Endodermal cell (in vitro differentiated cells): ENCODE results near the gene ZFYVE28. TPM values are rescaled to one million over a fixed set of nuclear protein-coding genes. Genes with fewer than 3 reads are reported as not detected.
A peak's percentile ranks its signal among the peaks of the same experiment; 100 is the strongest.

Experiments used
- DNase-seq: peaks from one replicate; pipeline ENCODE4 v3.0.0-alpha.2; 2017
- H3K27ac ChIP-seq: 2 replicates; pipeline ENCODE4 v1.5.1; 2013; ENCODE audit warnings: mild to moderate bottlenecking, low read depth, low read length, moderate library complexity
- H3K27me3 ChIP-seq: 2 replicates; pipeline ENCODE4 v1.6.1; 2013; ENCODE audit warnings: mild to moderate bottlenecking, low read length, moderate library complexity; ENCODE audit not compliant: insufficient read depth, control insufficient read depth, poor library complexity, severe bottlenecking
- H3K36me3 ChIP-seq: 2 replicates; pipeline ENCODE4 v1.7.0; 2013; ENCODE audit warnings: mild to moderate bottlenecking, low read length, moderate library complexity; ENCODE audit not compliant: control insufficient read depth, insufficient read depth
- H3K4me1 ChIP-seq: one replicate; pipeline ENCODE4 v1.7.0; 2013; ENCODE audit warnings: low read length; ENCODE audit not compliant: control insufficient read depth, insufficient read depth
- H3K4me3 ChIP-seq: 2 replicates; pipeline ENCODE4 v1.5.1; 2013; ENCODE audit warnings: mild to moderate bottlenecking, low read length, moderate library complexity
- H3K9ac ChIP-seq: 2 replicates; pipeline ENCODE4 v1.6.1; 2013; ENCODE audit warnings: mild to moderate bottlenecking, low read length, moderate library complexity; ENCODE audit not compliant: poor library complexity, severe bottlenecking; ENCODE audit errors: extremely low read depth
- H3K9me3 ChIP-seq: 2 replicates; pipeline ENCODE4 v1.6.1; 2013; ENCODE audit warnings: mild to moderate bottlenecking, low read length, moderate library complexity; ENCODE audit not compliant: control insufficient read depth
- H3K27ac Mint-ChIP-seq: 2 replicates; pipeline ENCODE4 v1.8.0; 2020; ENCODE audit warnings: mixed read lengths
- H3K27me3 Mint-ChIP-seq: 2 replicates; pipeline ENCODE4 v1.8.0; 2021; ENCODE audit warnings: mild to moderate bottlenecking, mixed read lengths; ENCODE audit not compliant: insufficient read depth
- H3K36me3 Mint-ChIP-seq: 2 replicates; pipeline ENCODE4 v1.8.0; 2020; ENCODE audit warnings: low read depth, mixed read lengths
- H3K4me1 Mint-ChIP-seq: 2 replicates; pipeline ENCODE4 v1.8.0; 2020; ENCODE audit warnings: mixed read lengths
- H3K4me3 Mint-ChIP-seq: 2 replicates; pipeline ENCODE4 v1.8.0; 2020; ENCODE audit warnings: mild to moderate bottlenecking, moderate library complexity, mixed read lengths
- H3K9me3 Mint-ChIP-seq: 2 replicates; pipeline ENCODE4 v1.8.0; 2020; ENCODE audit warnings: mild to moderate bottlenecking, mixed read lengths
- WGBS, 2 experiments: methylation state at CpG; one replicate each; pipeline versions ENCODE4 v1.1.5 to v1.1.7; 2013; ENCODE audit warnings: missing lambda C conversion rate in 2 of 2, mixed read lengths in 1 of 2; ENCODE audit not compliant: insufficient coverage in 1 of 2, insufficient read length in 1 of 2; 5-methylcytosine and 5-hydroxymethylcytosine counted together
- total RNA-seq, 2 donors: library from RNA; stranded (reverse); fragmentation: NEBNext Ultra II Directional in 1 of 2; extraction: Animal tissue kit (Norgen Biotek cat#: 25700) in 1 of 2; gene quantifications; 2 replicates in 1 of 2; 3 replicates in 1 of 2; pipeline ENCODE4 v1.2.1, GENCODE V29; 2021
- TF ChIP-seq, protein P1 (sequence below): fragments of 200-600 bp; sonication (generic); conservative IDR thresholded peaks from 2 replicates; pipeline ENCODE4 v1.5.0; 2021; ENCODE audit warnings: antibody characterized with exemption, mild to moderate bottlenecking

The ZFYVE28 gene
- total RNA-seq, 2 donors from 2014 or later = 0.73 to 1.6 TPM

- Mint-ChIP-seq H3K4me3 (no peak overlapping the region), H3K4me1 (peaks cover 7% of the 10 kb centered on the region), H3K27me3 (no peaks in the 10 kb centered on the region), H3K36me3 (peaks cover 9% of the 10 kb centered on the region), H3K9me3 (peaks cover 19% of the 10 kb centered on the region), H3K27ac (no peak overlapping the region)
- Histone ChIP-seq H3K4me3 (no peak overlapping the region), H3K36me3 (peaks cover 11% of the 10 kb centered on the region), H3K9ac (no peak overlapping the region), H3K27ac (no peak overlapping the region), H3K4me1 (no peaks in the 10 kb centered on the region), H3K27me3 (no peaks in the 10 kb centered on the region), H3K9me3 (peaks cover 18% of the 10 kb centered on the region)
- TF ChIP-seq, protein P1, sequence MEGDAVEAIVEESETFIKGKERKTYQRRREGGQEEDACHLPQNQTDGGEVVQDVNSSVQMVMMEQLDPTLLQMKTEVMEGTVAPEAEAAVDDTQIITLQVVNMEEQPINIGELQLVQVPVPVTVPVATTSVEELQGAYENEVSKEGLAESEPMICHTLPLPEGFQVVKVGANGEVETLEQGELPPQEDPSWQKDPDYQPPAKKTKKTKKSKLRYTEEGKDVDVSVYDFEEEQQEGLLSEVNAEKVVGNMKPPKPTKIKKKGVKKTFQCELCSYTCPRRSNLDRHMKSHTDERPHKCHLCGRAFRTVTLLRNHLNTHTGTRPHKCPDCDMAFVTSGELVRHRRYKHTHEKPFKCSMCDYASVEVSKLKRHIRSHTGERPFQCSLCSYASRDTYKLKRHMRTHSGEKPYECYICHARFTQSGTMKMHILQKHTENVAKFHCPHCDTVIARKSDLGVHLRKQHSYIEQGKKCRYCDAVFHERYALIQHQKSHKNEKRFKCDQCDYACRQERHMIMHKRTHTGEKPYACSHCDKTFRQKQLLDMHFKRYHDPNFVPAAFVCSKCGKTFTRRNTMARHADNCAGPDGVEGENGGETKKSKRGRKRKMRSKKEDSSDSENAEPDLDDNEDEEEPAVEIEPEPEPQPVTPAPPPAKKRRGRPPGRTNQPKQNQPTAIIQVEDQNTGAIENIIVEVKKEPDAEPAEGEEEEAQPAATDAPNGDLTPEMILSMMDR = no peak
- no peak for DNase-seq
- 94 to 97% methylated on average over 15 to 19 of the region's 19 CpGs for WGBS, 2 experiments
These were observed 171.9 kb downstream of the ZFYVE28 start for GRCh38 chr4:2246384-2247127.

DNA sequence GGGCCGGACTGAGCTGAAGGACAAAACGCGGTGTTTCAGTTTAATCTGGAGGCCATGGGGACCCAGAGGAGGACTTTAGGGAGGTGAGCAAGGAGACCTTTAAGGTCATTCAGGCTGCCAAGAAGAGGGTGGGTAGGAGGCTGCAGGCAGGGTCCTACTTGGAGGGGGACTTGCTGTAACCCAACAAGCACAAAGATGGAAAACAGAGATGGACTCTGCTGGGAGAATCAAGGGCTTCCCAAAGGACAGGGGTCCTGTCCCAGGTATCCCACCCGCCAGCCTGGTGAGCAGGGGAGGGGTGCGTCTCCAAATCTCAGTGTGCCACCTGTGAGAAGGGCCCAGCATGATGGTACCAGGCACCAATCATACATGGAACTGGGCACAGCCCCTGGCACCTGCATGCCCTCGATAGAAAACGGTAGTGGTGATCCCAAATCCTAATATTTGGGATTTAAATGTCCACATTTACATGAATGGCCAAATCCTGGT lies 172.6 kb downstream of the ZFYVE28 start:
- peaks cover 11% of the 10 kb centered on the region for H3K36me3 ChIP-seq
- Mint-ChIP-seq H3K9me3 (peaks cover 19% of the 10 kb centered on the region), H3K4me3 (no peak overlapping the region), H3K4me1 (peaks cover 9% of the 10 kb centered on the region), H3K27me3 (no peaks in the 10 kb centered on the region), H3K27ac (no peak overlapping the region), H3K36me3 (peaks cover 9% of the 10 kb centered on the region)
- DNase-seq = no peak
- no peak overlapping the region for H3K27ac ChIP-seq
- H3K27me3 ChIP-seq = no peaks in the 10 kb centered on the region
- H3K9me3 ChIP-seq = peaks cover 18% of the 10 kb centered on the region
- WGBS, 2 experiments = 89 to 95% methylated on average over 7 of the region's 7 CpGs
- H3K4me3 ChIP-seq = no peak overlapping the region
- TF ChIP-seq, protein P1 = no peak
- no peak overlapping the region for H3K9ac ChIP-seq
- H3K4me1 ChIP-seq = no peaks in the 10 kb centered on the region

DNA sequence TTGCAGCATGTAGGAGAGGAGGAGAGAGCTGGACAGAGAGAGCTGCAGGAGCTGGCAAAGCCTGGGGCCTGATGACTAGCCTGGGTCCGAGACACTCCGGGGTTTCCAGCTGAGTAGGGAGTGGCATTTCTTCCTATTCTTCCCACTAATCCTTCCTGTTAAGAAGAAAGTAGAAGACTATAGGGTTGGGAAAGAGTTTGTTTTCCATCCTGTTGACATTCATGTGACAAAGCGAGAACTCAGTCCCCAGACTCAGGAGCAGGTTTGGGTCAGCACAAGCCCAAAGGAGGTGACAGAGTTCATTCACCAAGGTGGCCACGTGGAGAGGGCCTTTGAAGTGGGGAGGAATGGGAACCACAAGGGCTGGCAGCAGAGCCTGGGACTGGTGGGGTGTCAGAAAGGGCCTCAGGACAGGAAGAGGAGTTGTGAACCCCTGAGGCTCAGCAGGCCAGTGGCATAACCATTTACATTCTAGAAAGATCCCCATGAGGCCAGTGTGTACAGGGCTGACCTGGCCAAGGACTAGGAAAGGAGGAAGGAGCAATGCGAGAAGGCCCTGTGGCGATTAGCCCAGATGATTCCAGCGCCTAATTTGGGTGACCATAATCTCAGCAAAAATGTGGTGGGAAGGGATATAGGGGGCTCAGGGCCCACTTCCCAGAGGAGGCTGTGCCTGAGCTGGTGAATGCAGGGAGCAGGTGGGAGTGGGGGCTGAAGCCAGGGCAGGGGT lies 173.2 kb downstream of the ZFYVE28 start:
- Histone ChIP-seq H3K4me1 (peaks cover under 1% of the 10 kb centered on the region), H3K9ac (no peak overlapping the region), H3K36me3 (peaks cover 11% of the 10 kb centered on the region), H3K9me3 (peaks cover 18% of the 10 kb centered on the region), H3K27me3 (no peaks in the 10 kb centered on the region), H3K27ac (no peak overlapping the region), H3K4me3 (no peak overlapping the region)
- H3K9me3 Mint-ChIP-seq = peaks cover 19% of the 10 kb centered on the region
- no peak overlapping the region for H3K4me3 Mint-ChIP-seq
- no peaks in the 10 kb centered on the region for H3K27me3 Mint-ChIP-seq
- WGBS, 2 experiments = 83 to 93% methylated on average over 4 to 7 of the region's 7 CpGs
- peak; percentile 56 for DNase-seq
- H3K27ac Mint-ChIP-seq = no peak overlapping the region
- peaks cover 15% of the 10 kb centered on the region for H3K4me1 Mint-ChIP-seq
- peaks cover 9% of the 10 kb centered on the region for H3K36me3 Mint-ChIP-seq
- TF ChIP-seq, protein P1 = no peak
